Hepatocyte (in vitro differentiated cells): ENCODE data around the gene NFE2. TPM values are rescaled to one million over a fixed set of nuclear protein-coding genes. Genes with fewer than 3 reads are reported as not detected.
"Not testable (repeated sequence)": the region's sequence is repeated elsewhere in the genome, so short reads cannot be mapped to it uniquely, and the experiment has no call there.

Source experiments
- DNase-seq: peaks from one replicate; pipeline ENCODE4 v3.0.0-alpha.2; 2016; ENCODE audit warnings: low spot score
- H2AFZ ChIP-seq: fragments of 200-600 bp; sonication (generic); 2 replicates; pipeline ENCODE4 v1.6.0; 2016; ENCODE audit warnings: antibody characterized with exemption, mild to moderate bottlenecking
- H3K27ac ChIP-seq: fragments of 200-600 bp; sonication (generic); 2 replicates; pipeline ENCODE4 v1.5.1; 2016; ENCODE audit warnings: mild to moderate bottlenecking
- H3K27me3 ChIP-seq: fragments of 200-600 bp; sonication (generic); 2 replicates; pipeline ENCODE4 v1.6.1; 2016
- H3K36me3 ChIP-seq: fragments of 200-600 bp; sonication (generic); replicated peaks from 2 replicates; pipeline ENCODE4 v1.5.1; 2016; ENCODE audit warnings: low read depth; ENCODE audit not compliant: insufficient read depth
- H3K4me1 ChIP-seq: fragments of 200-600 bp; sonication (generic); 2 replicates; pipeline ENCODE4 v1.5.1; 2016; ENCODE audit warnings: mild to moderate bottlenecking, moderate library complexity; ENCODE audit not compliant: insufficient read depth
- H3K4me2 ChIP-seq: fragments of 200-600 bp; sonication (generic); 2 replicates; pipeline ENCODE4 v1.6.0; 2016
- H3K4me3 ChIP-seq: fragments of 200-600 bp; sonication (generic); 2 replicates; pipeline ENCODE4 v1.5.1; 2016; ENCODE audit warnings: mild to moderate bottlenecking
- H3K79me2 ChIP-seq: fragments of 200-600 bp; sonication (generic); 2 replicates; pipeline ENCODE4 v1.6.0; 2017; ENCODE audit warnings: mild to moderate bottlenecking
- H3K9me2 ChIP-seq: fragments of 200-600 bp; sonication (generic); replicated peaks from 2 replicates; pipeline ENCODE4 v1.6.0; 2017; ENCODE audit warnings: mild to moderate bottlenecking; ENCODE audit not compliant: insufficient read depth
- H3K9me3 ChIP-seq: fragments of 200-600 bp; sonication (generic); 2 replicates; pipeline ENCODE4 v1.5.1; 2016; ENCODE audit warnings: low read depth, mild to moderate bottlenecking
- H4K20me1 ChIP-seq: fragments of 200-600 bp; sonication (generic); 2 replicates; pipeline ENCODE4 v1.6.0; 2016; ENCODE audit warnings: mild to moderate bottlenecking; ENCODE audit not compliant: insufficient read depth, poor library complexity, severe bottlenecking
- CTCF ChIP-seq: fragments of 200-600 bp; sonication (generic); IDR thresholded peaks from 2 replicates; pipeline ENCODE4 v1.5.1; 2016; ENCODE audit warnings: antibody characterized with exemption, mild to moderate bottlenecking; ENCODE audit not compliant: poor library complexity
- EZH2 ChIP-seq: fragments of 200-600 bp; sonication (generic); IDR thresholded peaks from 2 replicates; pipeline ENCODE4 v1.6.1; 2016; ENCODE audit warnings: antibody characterized with exemption, mild to moderate bottlenecking, borderline replicate concordance
- EZH2phosphoT487 ChIP-seq: fragments of 200-600 bp; sonication (generic); IDR thresholded peaks from one replicate; pipeline ENCODE4 v1.6.1; 2018; ENCODE audit warnings: antibody characterized with exemption, mild to moderate bottlenecking, low read depth, moderate library complexity; ENCODE audit not compliant: unreplicated experiment, severe bottlenecking
- WGBS: methylation state at CpG from one replicate; pipeline ENCODE4 v1.1.6; 2016; ENCODE audit warnings: low lambda C conversion rate; ENCODE audit errors: missing lambda C conversion rate; 5-methylcytosine and 5-hydroxymethylcytosine counted together
- polyA plus RNA-seq: library from polyadenylated mRNA; unstranded; fragments of >200 nt; fragmentation: Nextera tagmentation; extraction: Ambion mirVana; gene quantifications from 2 replicates; pipeline ENCODE4 v1.2.1, GENCODE V29; 2016
- total RNA-seq: library from RNA; depleted of rRNA; stranded (reverse); fragments of >200 nt; gene quantifications from 2 replicates; pipeline ENCODE4 v1.2.3, GENCODE V29; 2014

NFE2 gene
- total and polyA plus RNA-seq, 2 experiments from 2014 or later = 0.83 TPM; not detected in 1

DNA sequence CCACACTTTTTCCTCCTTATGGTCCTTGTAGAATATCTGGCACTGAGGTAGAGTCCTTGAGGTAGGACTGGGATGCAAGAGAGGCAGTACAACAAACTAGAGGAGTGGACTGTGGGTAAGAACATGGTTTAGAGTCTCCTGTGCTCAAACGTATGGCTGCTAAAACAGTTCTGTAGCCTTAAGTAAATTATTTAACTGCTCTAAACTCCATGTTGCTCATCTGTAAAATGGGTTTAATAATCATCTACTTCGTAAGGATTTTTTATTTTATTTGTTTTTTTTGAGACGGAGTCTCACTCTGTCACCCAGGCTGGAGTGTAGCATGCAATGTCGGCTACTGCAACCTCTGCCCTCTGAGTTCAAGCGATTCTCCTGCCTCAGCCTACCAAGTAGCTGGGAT lies 20.5 kb upstream of the NFE2 start:
- TF ChIP-seq CTCF (no peak), EZH2 (no peak), EZH2phosphoT487 (no peak)
- no peaks in the 10 kb centered on the region for H3K27me3 ChIP-seq
- H3K4me1 ChIP-seq = peaks cover 7% of the 10 kb centered on the region
- DNase-seq = no peak
- WGBS = 91% methylated on average over 5 of the region's 5 CpGs
- no peak overlapping the region for H3K4me2 ChIP-seq
- H4K20me1 ChIP-seq = no peaks in the 10 kb centered on the region
- no peak overlapping the region for H2AFZ ChIP-seq
- no peak overlapping the region for H3K27ac ChIP-seq
- H3K9me3 ChIP-seq = no peaks in the 10 kb centered on the region
- no peaks in the 10 kb centered on the region for H3K36me3 ChIP-seq
- no peaks in the 10 kb centered on the region for H3K9me2 ChIP-seq
- peaks cover 11% of the 10 kb centered on the region for H3K79me2 ChIP-seq
- no peak overlapping the region for H3K4me3 ChIP-seq

- 91% methylated on average over 7 of the region's 7 CpGs for WGBS
- not testable (repeated sequence) for DNase-seq, H3K4me1 ChIP-seq, H3K9me3 ChIP-seq, H3K27me3 ChIP-seq, H3K27ac ChIP-seq, H3K4me2 ChIP-seq, H3K79me2 ChIP-seq, H4K20me1 ChIP-seq, H2AFZ ChIP-seq, H3K9me2 ChIP-seq, H3K36me3 ChIP-seq, H3K4me3 ChIP-seq
Observed at GRCh38 chr12:54312309-54312708, 11.5 kb upstream of the NFE2 start.

DNA sequence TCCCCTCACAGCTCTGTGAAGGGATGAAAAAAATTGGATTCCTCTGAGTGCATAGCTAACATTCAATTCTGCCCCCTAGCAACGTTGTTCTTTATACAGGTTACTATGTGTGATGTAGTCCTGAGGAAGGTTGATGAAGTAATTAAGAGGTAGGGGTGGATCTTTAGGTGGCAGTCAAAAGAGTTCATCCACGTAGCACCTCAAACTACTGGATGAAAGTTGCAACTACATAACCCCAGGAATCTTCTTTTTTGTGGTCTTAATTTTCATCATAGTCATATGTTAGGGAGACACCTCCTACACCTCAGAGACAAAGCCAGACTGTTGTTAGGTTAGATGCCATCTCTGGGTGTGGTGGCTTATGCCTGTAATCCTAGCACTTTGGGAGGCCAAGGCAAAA lies 10.2 kb upstream of the NFE2 start:
- no peak for DNase-seq
- Histone ChIP-seq H3K27ac (no peak overlapping the region), H4K20me1 (no peaks in the 10 kb centered on the region), H3K9me3 (no peaks in the 10 kb centered on the region), H3K4me1 (no peaks in the 10 kb centered on the region), H3K79me2 (no peaks in the 10 kb centered on the region), H3K27me3 (no peaks in the 10 kb centered on the region), H3K9me2 (no peaks in the 10 kb centered on the region), H3K4me2 (no peak overlapping the region), H3K36me3 (no peaks in the 10 kb centered on the region), H3K4me3 (no peak overlapping the region), H2AFZ (no peak overlapping the region)
- 66% methylated on average over 2 of the region's 2 CpGs for WGBS
- TF ChIP-seq CTCF (no peak), EZH2phosphoT487 (no peak), EZH2 (no peak)

DNA sequence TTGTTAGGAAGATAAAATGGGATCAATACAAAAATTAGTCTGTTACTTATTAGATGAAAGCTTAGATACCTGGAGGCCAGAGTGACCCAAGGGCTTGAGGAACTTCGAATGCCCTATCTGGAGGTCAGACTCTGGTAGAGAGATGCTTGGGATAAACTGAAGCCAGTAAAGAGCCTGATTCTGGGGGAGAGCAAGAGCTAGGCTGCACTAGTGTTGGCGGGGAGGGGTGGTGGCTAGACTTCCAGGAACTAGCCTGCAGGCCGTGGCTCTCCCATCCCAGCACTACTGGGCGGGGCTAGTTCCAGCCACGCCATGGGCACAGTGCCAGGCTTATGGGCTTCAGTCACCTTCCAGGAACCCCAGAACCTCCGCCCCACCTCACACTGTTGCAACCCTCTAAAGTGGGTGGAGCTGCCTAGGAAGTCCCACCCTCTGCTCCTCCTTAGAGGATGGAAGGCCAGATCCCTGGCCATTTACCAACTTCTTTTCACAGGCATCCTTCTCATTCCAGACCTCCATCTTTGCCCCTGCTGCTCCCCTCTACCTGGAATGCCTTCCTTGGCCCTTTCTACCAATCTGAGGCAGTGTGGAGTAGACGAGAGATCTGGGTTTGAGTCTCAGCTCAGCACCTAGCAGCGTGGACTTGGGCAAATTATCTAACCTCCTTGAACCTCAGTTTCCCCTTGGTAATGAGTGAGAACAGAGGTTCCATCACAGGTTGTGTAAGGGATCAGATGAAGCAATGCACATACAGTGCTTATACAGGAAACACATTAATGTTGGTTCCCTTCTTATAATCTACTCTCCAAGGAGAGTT lies 6.3 kb upstream of the NFE2 start:
- peak; percentile 79 for DNase-seq
- Histone ChIP-seq H3K79me2 (no peaks in the 10 kb centered on the region), H3K4me2 (no peak overlapping the region), H4K20me1 (no peaks in the 10 kb centered on the region), H3K4me1 (peaks cover 8% of the 10 kb centered on the region), H2AFZ (no peak overlapping the region), H3K9me3 (no peaks in the 10 kb centered on the region), H3K9me2 (no peaks in the 10 kb centered on the region), H3K27ac (no peak overlapping the region), H3K27me3 (no peaks in the 10 kb centered on the region), H3K4me3 (no peak overlapping the region), H3K36me3 (no peaks in the 10 kb centered on the region)
- TF ChIP-seq CTCF (no peak), EZH2phosphoT487 (no peak), EZH2 (no peak)
- 81% methylated on average over 8 of the region's 8 CpGs for WGBS
